HepG2 (cell line): ENCODE data around the gene CLEC10A. TPM values are rescaled to one million over a fixed set of nuclear protein-coding genes. Genes with fewer than 3 reads are reported as not detected.

Experiments used
- HMGXB3 ChIP-seq: sonication (generic); formaldehyde crosslinking; IDR thresholded peaks from 2 replicates; pipeline ENCODE4 v1.4.0; 2020; ENCODE audit warnings: missing genetic modification reagents, borderline replicate concordance
- JUNB ChIP-seq: sonication (generic); formaldehyde crosslinking; IDR thresholded peaks from 2 replicates; pipeline ENCODE4 v1.8.0; 2022; ENCODE audit warnings: missing genetic modification reagents, mild to moderate bottlenecking, borderline replicate concordance
- MNT ChIP-seq: fragments of 450-650 bp; IDR thresholded peaks from 2 replicates; pipeline ENCODE4 v1.6.1; 2016
- NFYC ChIP-seq: IDR thresholded peaks from 2 replicates; pipeline ENCODE4 v1.6.1; 2016; ENCODE audit warnings: missing genetic modification reagents, missing compliant biosample characterization
- SRY ChIP-seq: sonication (generic); formaldehyde crosslinking; IDR thresholded peaks from 2 replicates; pipeline ENCODE4 v1.8.0; 2022; ENCODE audit warnings: mild to moderate bottlenecking, missing genetic modification reagents
- TGIF2 ChIP-seq: IDR thresholded peaks from 2 replicates; pipeline ENCODE4 v1.6.1; 2016; ENCODE audit warnings: control low read depth, missing compliant biosample characterization
- THAP11 ChIP-seq: IDR thresholded peaks from 2 replicates; pipeline ENCODE4 v1.6.1; 2016; ENCODE audit warnings: missing biosample characterization, missing genetic modification reagents
- YEATS4 ChIP-seq: sonication (generic); formaldehyde crosslinking; IDR thresholded peaks from 2 replicates; pipeline ENCODE4 v1.4.0; 2020; ENCODE audit warnings: missing genetic modification reagents, borderline replicate concordance
- ZBTB37 ChIP-seq: sonication (generic); formaldehyde crosslinking; IDR thresholded peaks from 2 replicates; pipeline ENCODE4 v1.4.0; 2020; ENCODE audit warnings: mild to moderate bottlenecking, missing genetic modification reagents
- ZC3H13 ChIP-seq: sonication (generic); formaldehyde crosslinking; IDR thresholded peaks from 2 replicates; pipeline ENCODE4 v1.8.1; 2023; ENCODE audit warnings: mild to moderate bottlenecking, missing genetic modification reagents, moderate library complexity
- ZFP37 ChIP-seq: sonication (generic); formaldehyde crosslinking; IDR thresholded peaks from 2 replicates; pipeline ENCODE4 v1.4.0; 2020; ENCODE audit warnings: missing genetic modification reagents, borderline replicate concordance
- ZNF562 ChIP-seq: sonication (generic); formaldehyde crosslinking; IDR thresholded peaks from 2 replicates; pipeline ENCODE4 v1.8.0; 2022; ENCODE audit warnings: missing genetic modification reagents, borderline replicate concordance
- ZNF567 ChIP-seq: sonication (generic); formaldehyde crosslinking; IDR thresholded peaks from 2 replicates; pipeline ENCODE4 v1.8.1; 2023; ENCODE audit warnings: mild to moderate bottlenecking, missing genetic modification reagents, borderline replicate concordance
- ZNF614 ChIP-seq: IDR thresholded peaks from 2 replicates; pipeline ENCODE4 v1.6.1; 2018; ENCODE audit warnings: missing biosample characterization, missing genetic modification reagents, inconsistent platforms, borderline replicate concordance
- ZNF713 ChIP-seq: sonication (generic); formaldehyde crosslinking; IDR thresholded peaks from 2 replicates; pipeline ENCODE4 v1.4.0; 2020; ENCODE audit warnings: mild to moderate bottlenecking, missing genetic modification reagents
- ZNF776 ChIP-seq: sonication (generic); formaldehyde crosslinking; IDR thresholded peaks from 2 replicates; pipeline ENCODE4 v1.4.0; 2020; ENCODE audit warnings: mild to moderate bottlenecking, missing genetic modification reagents
- polyA plus RNA-seq, 8 experiments: library from polyadenylated mRNA; depleted of rRNA in 3 of 8; stranded (reverse) in 7 of 8; unstranded in 1 of 8; fragments of >200 nt; fragmentation: Illumina TruSeq in 4 of 8; extraction: Trizol in 4 of 8; gene quantifications; 2 replicates each; pipeline versions ENCODE4 v1.2.1 to v1.2.3, GENCODE V29; 2011 to 2016; ENCODE audit warnings: low read depth in 4 of 8, missing spikeins in 1 of 8, mixed read lengths in 1 of 8; ENCODE audit not compliant: insufficient read depth in 1 of 8
- total RNA-seq, 5 experiments: library from RNA; depleted of rRNA; stranded (reverse); fragments of >200 nt; fragmentation: Illumina TruSeq; extraction: Trizol; gene quantifications; 2 replicates each; pipeline ENCODE4 v1.2.3, GENCODE V29; 2016; ENCODE audit warnings: low read depth in 1 of 5

CLEC10A gene
- total and polyA plus RNA-seq, 2 of the 13 experiments (the other 11 are each of a cell fraction or from before 2014, with no cell fraction given): 0.33 TPM; not detected in 1

GRCh38 chr17:7113273-7114071 lies 33.4 kb upstream of the CLEC10A start (continued):
- TF ChIP-seq HMGXB3 (CRISPR knock-in tag): no peak
- TF ChIP-seq ZNF562: no peak
- peak; percentile 55; the same call in 1 of the 2 replicates for TF ChIP-seq ZFP37 (CRISPR knock-in tag)
- TF ChIP-seq ZNF567: peak; percentile 84; the same call in 1 of the 2 replicates
- TF ChIP-seq ZC3H13 (CRISPR knock-in tag): peak; percentile 75; the same call in 1 of the 2 replicates
- TF ChIP-seq ZBTB37 (CRISPR knock-in tag): no peak
- TF ChIP-seq SRY: no peak
- 0 out of 2 replicates have a peak, but pooled peaks have one; percentile 28 for TF ChIP-seq MNT
- TF ChIP-seq THAP11: no peak; the same call in 1 of the 2 replicates
- TF ChIP-seq NFYC: no peak
- no peak for TF ChIP-seq YEATS4 (CRISPR knock-in tag)
- no peak for TF ChIP-seq ZNF713 (CRISPR knock-in tag)
- peak; percentile 84 for TF ChIP-seq JUNB
- TF ChIP-seq TGIF2: peak; percentile 20; the same call in 1 of the 2 replicates
- no peak for TF ChIP-seq ZNF614 (CRISPR knock-in tag)
- no peak for TF ChIP-seq ZNF776 (CRISPR knock-in tag)
